DMS153 treated with DMSO at 0.1 percent for 48 hours (cell line): Measurements from ENCODE around the gene MYO15A.

Experiments
- DNase-seq: peaks from one replicate; lab custom pipeline; 2025; ENCODE audit not compliant: unreplicated experiment; lab: John Stamatoyannopoulos, UW

Gene MYO15A

GRCh38 chr17:18182978-18183333, 74.4 kb downstream of the MYO15A start:
- no peak for DNase-seq

- DNase-seq = peak; percentile 58
These were observed 75.0 kb downstream of the MYO15A start, which contains the start of gene ALKBH5 for GRCh38 chr17:18183334-18184142. Gene ALKBH5 (plus strand): TSS chr17:18183828. CDS start chr17:18184244, 416 bp downstream.

GRCh38 chr17:18184143-18185031, 75.8 kb downstream of the MYO15A start:
- DNase-seq = no peak

- no peak for DNase-seq
These were observed 76.8 kb downstream of the MYO15A start for GRCh38 chr17:18185391-18185790.

- DNase-seq = no peak
These were observed 77.5 kb downstream of the MYO15A start for GRCh38 chr17:18185832-18186626.

GRCh38 chr17:18186627-18186982, 78.0 kb downstream of the MYO15A start:
- DNase-seq = no peak

- no peak for DNase-seq
These were observed 78.7 kb downstream of the MYO15A start for GRCh38 chr17:18187226-18187625.

GRCh38 chr17:18187821-18188761, 79.5 kb downstream of the MYO15A start:
- DNase-seq = no peak

GRCh38 chr17:18190628-18191235, 82.2 kb downstream of the MYO15A start:
- no peak for DNase-seq

GRCh38 chr17:18191236-18191667, 82.7 kb downstream of the MYO15A start:
- DNase-seq = no peak

- DNase-seq = no peak
These were observed 83.4 kb downstream of the MYO15A start for GRCh38 chr17:18191967-18192366.

GRCh38 chr17:18194394-18194793, 85.8 kb downstream of the MYO15A start:
- no peak for DNase-seq

- no peak for DNase-seq
These were observed 86.2 kb downstream of the MYO15A start for GRCh38 chr17:18194804-18195203.

- no peak for DNase-seq
These were observed 86.7 kb downstream of the MYO15A start for GRCh38 chr17:18195246-18195645.

- no peak for DNase-seq
These were observed 89.1 kb downstream of the MYO15A start for GRCh38 chr17:18197535-18198194.

- no peak for DNase-seq
These were observed 90.0 kb downstream of the MYO15A start for GRCh38 chr17:18198530-18198929.

- no peak for DNase-seq
These were observed 92.6 kb downstream of the MYO15A start for GRCh38 chr17:18201108-18201507.

- no peak for DNase-seq
These were observed 94.8 kb downstream of the MYO15A start for GRCh38 chr17:18203308-18203707.

GRCh38 chr17:18205861-18206260, 97.3 kb downstream of the MYO15A start:
- DNase-seq = no peak
